ENCODE results near the gene TRPC4AP.

DNA sequence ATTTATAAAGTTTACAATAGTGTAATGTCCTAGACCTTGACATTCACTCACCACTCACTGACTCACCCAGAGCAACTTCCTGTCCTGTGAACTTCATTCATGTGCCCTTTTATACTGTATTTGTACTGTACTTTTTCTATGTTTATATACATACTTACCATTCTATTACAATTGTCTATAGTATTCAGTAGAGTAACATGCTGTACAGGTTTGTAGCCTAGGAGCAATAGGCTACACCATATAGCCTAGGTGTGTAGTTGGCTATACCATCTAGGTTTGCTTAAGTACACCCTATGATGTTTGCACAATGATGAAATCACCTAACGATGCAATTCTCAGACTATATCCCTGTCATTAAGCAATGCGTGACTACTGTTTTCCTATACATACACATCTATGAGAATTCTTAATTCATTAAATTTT, 37.1 kb upstream of the TRPC4AP start:
- TF ChIP-seq, protein P1, sequence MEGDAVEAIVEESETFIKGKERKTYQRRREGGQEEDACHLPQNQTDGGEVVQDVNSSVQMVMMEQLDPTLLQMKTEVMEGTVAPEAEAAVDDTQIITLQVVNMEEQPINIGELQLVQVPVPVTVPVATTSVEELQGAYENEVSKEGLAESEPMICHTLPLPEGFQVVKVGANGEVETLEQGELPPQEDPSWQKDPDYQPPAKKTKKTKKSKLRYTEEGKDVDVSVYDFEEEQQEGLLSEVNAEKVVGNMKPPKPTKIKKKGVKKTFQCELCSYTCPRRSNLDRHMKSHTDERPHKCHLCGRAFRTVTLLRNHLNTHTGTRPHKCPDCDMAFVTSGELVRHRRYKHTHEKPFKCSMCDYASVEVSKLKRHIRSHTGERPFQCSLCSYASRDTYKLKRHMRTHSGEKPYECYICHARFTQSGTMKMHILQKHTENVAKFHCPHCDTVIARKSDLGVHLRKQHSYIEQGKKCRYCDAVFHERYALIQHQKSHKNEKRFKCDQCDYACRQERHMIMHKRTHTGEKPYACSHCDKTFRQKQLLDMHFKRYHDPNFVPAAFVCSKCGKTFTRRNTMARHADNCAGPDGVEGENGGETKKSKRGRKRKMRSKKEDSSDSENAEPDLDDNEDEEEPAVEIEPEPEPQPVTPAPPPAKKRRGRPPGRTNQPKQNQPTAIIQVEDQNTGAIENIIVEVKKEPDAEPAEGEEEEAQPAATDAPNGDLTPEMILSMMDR (IDR thresholded peaks at IDR 0.05; ENCODE audit: insufficient read depth, low read length, poor library complexity, severe bottlenecking): no peak
- no peak for TF ChIP-seq EZH2phosphoT487 (conservative IDR thresholded peaks at IDR 0.05; ENCODE audit: low read length)

Data from SU-DHL-6 (cell line).